ENCODE data around the gene ZNRD2. TPM values are rescaled to one million over a fixed set of nuclear protein-coding genes. Genes with fewer than 3 reads are reported as not detected.

ZNRD2 gene
- total RNA-seq, 4 donors from 2014 or later, result 43.6 to 77.3 (median 63.3) TPM

GRCh38 chr11:65592858-65593517, 22.7 kb downstream of the ZNRD2 start:
- H3K27me3 ChIP-seq, result no peaks in the 10 kb centered on the region
- H3K4me3 ChIP-seq, result no peak overlapping the region
- WGBS, result 88% methylated on average over 18 of the region's 22 CpGs
- intact Hi-C loops (cut with DNase I), result loop anchor here (2.0 to 5.0 kb wide), 2 partner anchors 18 to 51 kb away; no protein-coding TSS in a partner anchor
- peak overlapping the region; percentile 46 to 96 (median 50) for H3K27ac ChIP-seq (replicated peaks in 1 of 4)
- no peak for DNase-seq (ENCODE audit: extremely low spot score)
- H3K9me3 ChIP-seq, result no peaks in the 10 kb centered on the region
- peaks cover 26 to 66% (median 57%) of the 10 kb centered on the region in 4 donors for H3K36me3 ChIP-seq
- TF ChIP-seq POLR2A (IDR thresholded peaks at IDR 0.05; ENCODE audit: low read depth), result no peak
- TF ChIP-seq, protein P1, sequence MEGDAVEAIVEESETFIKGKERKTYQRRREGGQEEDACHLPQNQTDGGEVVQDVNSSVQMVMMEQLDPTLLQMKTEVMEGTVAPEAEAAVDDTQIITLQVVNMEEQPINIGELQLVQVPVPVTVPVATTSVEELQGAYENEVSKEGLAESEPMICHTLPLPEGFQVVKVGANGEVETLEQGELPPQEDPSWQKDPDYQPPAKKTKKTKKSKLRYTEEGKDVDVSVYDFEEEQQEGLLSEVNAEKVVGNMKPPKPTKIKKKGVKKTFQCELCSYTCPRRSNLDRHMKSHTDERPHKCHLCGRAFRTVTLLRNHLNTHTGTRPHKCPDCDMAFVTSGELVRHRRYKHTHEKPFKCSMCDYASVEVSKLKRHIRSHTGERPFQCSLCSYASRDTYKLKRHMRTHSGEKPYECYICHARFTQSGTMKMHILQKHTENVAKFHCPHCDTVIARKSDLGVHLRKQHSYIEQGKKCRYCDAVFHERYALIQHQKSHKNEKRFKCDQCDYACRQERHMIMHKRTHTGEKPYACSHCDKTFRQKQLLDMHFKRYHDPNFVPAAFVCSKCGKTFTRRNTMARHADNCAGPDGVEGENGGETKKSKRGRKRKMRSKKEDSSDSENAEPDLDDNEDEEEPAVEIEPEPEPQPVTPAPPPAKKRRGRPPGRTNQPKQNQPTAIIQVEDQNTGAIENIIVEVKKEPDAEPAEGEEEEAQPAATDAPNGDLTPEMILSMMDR (IDR thresholded peaks at IDR 0.05), result no peak
- TF ChIP-seq EP300 (IDR thresholded peaks at IDR 0.05), result no peak
- TF ChIP-seq POLR2AphosphoS5 (IDR thresholded peaks at IDR 0.05), result peak in 1 of 2 donors; percentile 3
- peaks cover 36 to 76% (median 64%) of the 10 kb centered on the region in 4 donors for H3K4me1 ChIP-seq

- Histone ChIP-seq H3K4me3 (no peak overlapping the region), H3K27ac (replicated peaks in 1 of 4) (peak overlapping the region; percentile 21 to 96 (median 49)), H3K9me3 (no peaks in the 10 kb centered on the region), H3K27me3 (no peaks in the 10 kb centered on the region), H3K4me1 (peaks cover 29 to 68% (median 56%) of the 10 kb centered on the region in 4 donors), H3K36me3 (peaks cover 26 to 69% (median 65%) of the 10 kb centered on the region in 4 donors)
- intact Hi-C loops (cut with DNase I), result loop anchor here (2.0 to 5.0 kb wide), 2 partner anchors 19 to 51 kb away; no protein-coding TSS in a partner anchor
- 64% methylated on average over 9 of the region's 26 CpGs for WGBS
- TF ChIP-seq, protein P1 (IDR thresholded peaks at IDR 0.05), result peak; percentile 63 to 75 (median 74)
- TF ChIP-seq POLR2AphosphoS5 (IDR thresholded peaks at IDR 0.05) (peak; percentile 61 to 64), EP300 (IDR thresholded peaks at IDR 0.05) (no peak)
- no peak for DNase-seq (ENCODE audit: extremely low spot score)
Measured at GRCh38 chr11:65593518-65594414, 23.5 kb downstream of the ZNRD2 start.

DNA sequence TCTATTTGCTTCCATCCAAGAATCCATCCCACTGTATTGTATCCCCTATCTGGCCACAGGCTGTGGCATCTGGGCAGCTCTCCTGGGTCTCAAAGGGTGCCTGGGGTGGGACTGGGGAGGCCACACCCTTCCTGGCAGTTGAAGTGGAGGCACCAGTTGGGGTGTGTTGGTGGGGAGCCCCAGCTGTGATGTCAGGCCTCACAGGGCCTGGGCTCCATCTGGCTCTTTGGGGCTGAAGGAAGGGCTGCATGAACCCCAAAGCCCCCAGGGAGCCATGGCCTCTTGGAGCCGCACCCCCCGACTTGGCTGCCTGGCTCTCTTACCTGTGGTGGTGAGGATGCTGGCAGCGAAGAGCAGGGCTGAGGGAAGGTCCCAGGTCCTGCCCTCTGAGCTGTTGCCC, 24.9 kb downstream of the ZNRD2 start:
- no peak overlapping the region for H3K4me3 ChIP-seq
- DNase-seq (ENCODE audit: extremely low spot score), result no peak
- intact Hi-C loops (cut with DNase I), result no loop called here
- H3K27me3 ChIP-seq, result no peaks in the 10 kb centered on the region
- H3K4me1 ChIP-seq, result peaks cover 16 to 54% (median 42%) of the 10 kb centered on the region in 4 donors
- WGBS, result 80% methylated on average over 3 of the region's 3 CpGs
- no peaks in the 10 kb centered on the region for H3K9me3 ChIP-seq
- H3K27ac ChIP-seq (replicated peaks in 1 of 4), result peak overlapping the region in 2 of 4 donors; percentile 9 to 11
- peaks cover 22 to 69% (median 67%) of the 10 kb centered on the region in 4 donors for H3K36me3 ChIP-seq
- TF ChIP-seq POLR2A (IDR thresholded peaks at IDR 0.05; ENCODE audit: low read depth), result no peak
- peak in 1 of 2 donors; percentile 27 for TF ChIP-seq POLR2AphosphoS5 (IDR thresholded peaks at IDR 0.05)
- TF ChIP-seq, protein P1 (IDR thresholded peaks at IDR 0.05), result no peak

- Histone ChIP-seq H3K27ac (replicated peaks in 1 of 4) (peak within 1 kb of the TSS in 3 of 4 donors; percentile 11 to 52 (median 13)), H3K4me3 (no peak within 1 kb of the TSS), H3K4me1 (peaks cover 16 to 48% (median 39%) of the 10 kb centered on the region in 4 donors), H3K27me3 (no peaks in the 10 kb centered on the region), H3K36me3 (peaks cover 17 to 69% (median 66%) of the 10 kb centered on the region in 4 donors), H3K9me3 (no peaks in the 10 kb centered on the region)
- intact Hi-C loops (cut with DNase I), result no loop called here
- TF ChIP-seq EP300 (IDR thresholded peaks at IDR 0.05) (no peak), POLR2AphosphoS5 (IDR thresholded peaks at IDR 0.05) (no peak), POLR2A (IDR thresholded peaks at IDR 0.05; ENCODE audit: low read depth) (no peak)
- TF ChIP-seq, protein P1 (IDR thresholded peaks at IDR 0.05), result no peak
- 84% methylated on average over 5 of the region's 12 CpGs for WGBS
- DNase-seq (ENCODE audit: extremely low spot score), result no peak
Measured at GRCh38 chr11:65595543-65596281, 25.4 kb downstream of the ZNRD2 start, which contains the start of gene KCNK7. KCNK7 (minus strand) TSS chr11:65595800; CDS start chr11:65595772, 28 bp downstream.

All from esophagus muscularis mucosa (tissue), 4 donors.